ENCODE measurements around the gene FNBP1.

FNBP1 gene

DNA sequence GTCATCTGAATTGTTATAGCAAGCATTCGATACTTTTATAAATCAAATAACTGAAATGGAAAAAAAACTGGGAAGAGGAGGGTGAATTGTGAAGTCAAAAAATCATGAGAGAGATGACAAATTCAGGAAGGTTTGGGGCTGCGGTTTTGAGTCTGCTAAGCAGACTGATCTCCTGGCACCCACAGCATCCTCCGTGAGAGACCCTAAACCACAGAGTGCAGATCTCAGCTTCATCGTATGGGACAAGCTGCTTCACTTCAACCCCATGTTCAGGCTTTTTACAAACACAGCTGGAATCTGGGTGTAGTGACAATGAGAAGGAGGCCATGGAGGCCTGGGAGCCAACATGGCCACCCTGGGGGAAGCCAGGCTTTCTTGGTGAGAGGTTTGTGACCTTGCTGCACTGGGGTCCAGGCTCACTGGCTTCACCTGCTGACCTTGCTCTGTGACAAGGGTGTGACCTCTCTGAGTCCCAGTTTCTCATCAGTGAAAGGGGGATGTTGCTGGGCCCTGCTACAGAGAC, 188.3 kb downstream of the FNBP1 start:
- DNase-seq (ENCODE audit: insufficient read length, low spot score) (no peak), FAIRE-seq (no peak)
- TF ChIP-seq POLR2A (IDR thresholded peaks at IDR 0.05; ENCODE audit: low read depth, low read length) = no peak

DNA sequence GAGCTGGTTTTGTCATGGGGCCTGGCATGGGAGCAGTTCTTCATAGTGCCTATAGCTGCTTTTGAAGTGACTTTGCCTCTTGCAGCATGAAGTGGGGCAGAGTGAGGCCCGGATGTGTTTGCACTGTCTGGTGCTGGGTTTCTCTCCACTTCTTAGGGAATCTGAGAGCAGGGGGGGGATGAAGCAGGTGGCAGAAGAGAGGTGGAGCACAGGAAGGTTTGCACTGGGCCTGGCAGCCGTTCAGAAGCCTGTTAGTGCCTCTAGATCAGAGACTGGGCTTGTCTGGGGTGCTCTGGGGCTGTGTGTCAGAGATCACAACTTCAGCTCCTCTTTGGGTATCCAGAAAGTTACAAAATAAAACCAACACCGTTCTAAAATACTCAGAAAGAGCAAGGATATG, 189.4 kb downstream of the FNBP1 start:
- DNase-seq (ENCODE audit: insufficient read length, low spot score) (no peak), FAIRE-seq (no peak)
- no peak for TF ChIP-seq POLR2A (IDR thresholded peaks at IDR 0.05; ENCODE audit: low read depth, low read length)

DNA sequence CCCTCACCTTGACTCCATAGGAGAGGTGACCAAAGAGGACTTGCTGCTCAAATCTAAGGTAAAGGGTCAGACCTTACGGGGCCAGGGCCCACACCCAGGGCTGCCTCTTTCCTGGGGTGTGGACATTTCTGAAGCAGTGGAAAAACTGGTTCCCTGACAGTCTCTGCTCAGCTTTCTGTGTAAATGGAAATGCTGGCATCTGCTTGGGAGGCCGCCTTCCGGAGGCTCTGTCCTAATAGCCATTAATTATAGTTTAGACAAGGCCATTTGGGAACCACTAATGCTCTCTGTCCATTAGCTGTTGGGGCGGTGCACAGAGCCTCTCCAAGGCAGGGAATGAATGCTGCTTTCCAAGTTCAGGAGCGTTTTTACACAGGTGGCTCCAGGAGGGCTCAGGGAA, 190.4 kb downstream of the FNBP1 start:
- DNase-seq (ENCODE audit: insufficient read length, low spot score) (no peak), FAIRE-seq (no peak)
- TF ChIP-seq POLR2A (IDR thresholded peaks at IDR 0.05; ENCODE audit: low read depth, low read length) = no peak

DNA sequence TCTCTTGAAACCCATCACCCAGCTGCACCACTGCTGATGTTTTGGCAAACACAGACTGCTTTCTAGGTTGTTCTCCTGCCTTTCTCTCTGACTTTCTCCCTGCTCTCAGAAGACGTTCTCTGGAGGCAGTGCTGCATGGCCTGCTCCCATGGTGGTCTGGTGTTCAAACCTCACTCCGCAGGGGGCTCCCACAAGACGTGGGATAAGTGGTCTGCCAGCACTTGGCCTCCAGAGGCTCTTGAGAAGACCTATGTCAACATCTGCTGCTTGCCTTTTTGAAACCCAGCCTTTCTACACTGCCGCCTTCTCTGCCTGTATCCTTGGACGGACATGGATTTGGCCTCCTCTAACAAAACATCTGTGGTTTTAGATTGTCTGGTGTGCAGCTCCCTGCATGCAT, 191.2 kb downstream of the FNBP1 start:
- no peak for TF ChIP-seq POLR2A (IDR thresholded peaks at IDR 0.05; ENCODE audit: low read depth, low read length)
- FAIRE-seq = no peak
- DNase-seq (ENCODE audit: insufficient read length, low spot score) = no peak

DNA sequence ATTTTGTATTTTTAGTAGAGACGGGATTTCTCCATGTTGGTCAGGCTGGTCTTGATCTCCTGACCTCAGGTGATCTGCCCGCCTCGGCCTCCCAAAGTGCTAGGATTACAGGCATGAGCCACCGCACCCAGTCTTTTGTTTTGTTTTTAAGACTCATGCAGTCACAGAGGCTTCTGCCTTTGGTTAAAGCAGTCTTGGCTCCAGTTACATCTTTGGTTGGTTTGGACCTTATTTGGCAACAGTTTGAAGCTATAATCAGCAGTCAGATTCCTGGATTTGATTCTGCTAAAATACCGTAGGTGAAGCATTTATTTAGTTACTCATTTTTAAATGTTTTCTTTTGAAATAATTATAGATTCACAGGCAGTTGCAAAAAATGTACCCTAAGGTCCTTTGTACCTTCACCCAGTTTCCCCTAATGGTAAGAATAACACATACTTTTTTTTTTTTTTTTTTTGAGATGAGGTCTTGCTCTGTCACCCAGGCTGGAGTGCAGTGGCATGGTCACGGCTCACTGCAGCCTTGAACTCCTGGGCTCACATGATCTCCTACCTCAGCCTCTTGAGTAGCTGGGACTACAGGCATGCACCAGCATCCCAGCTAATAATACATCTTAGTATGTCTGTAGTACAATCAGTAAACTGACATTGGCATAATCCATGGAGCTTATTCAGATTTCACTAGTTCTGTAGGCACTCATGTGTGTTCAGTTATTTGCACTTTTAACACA, 192.0 kb downstream of the FNBP1 start:
- no peak for TF ChIP-seq POLR2A (IDR thresholded peaks at IDR 0.05; ENCODE audit: low read depth, low read length)
- DNase-seq (ENCODE audit: insufficient read length, low spot score) = no peak
- FAIRE-seq = no peak

DNA sequence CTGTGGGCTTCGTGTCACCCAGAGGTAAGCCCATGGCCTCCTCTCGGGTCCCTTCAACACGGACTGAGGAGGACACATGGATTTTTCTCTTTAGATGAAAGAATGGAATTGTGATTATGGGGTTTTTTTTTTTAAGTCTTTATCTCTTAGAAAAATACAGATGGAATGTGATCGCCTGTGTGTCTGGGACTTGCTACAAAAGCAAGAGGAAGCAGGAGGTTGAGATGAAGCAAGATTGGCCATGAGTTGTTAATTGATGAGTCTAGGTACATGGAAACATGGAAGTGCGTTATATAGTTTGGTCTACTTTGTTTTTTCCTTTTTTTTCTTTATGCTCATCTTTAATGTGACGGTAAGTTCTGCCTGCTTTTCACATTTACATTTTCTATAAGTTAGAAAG, 193.1 kb downstream of the FNBP1 start:
- no peak for TF ChIP-seq POLR2A (IDR thresholded peaks at IDR 0.05; ENCODE audit: low read depth, low read length)
- no peak for DNase-seq (ENCODE audit: insufficient read length, low spot score)
- FAIRE-seq = no peak

DNA sequence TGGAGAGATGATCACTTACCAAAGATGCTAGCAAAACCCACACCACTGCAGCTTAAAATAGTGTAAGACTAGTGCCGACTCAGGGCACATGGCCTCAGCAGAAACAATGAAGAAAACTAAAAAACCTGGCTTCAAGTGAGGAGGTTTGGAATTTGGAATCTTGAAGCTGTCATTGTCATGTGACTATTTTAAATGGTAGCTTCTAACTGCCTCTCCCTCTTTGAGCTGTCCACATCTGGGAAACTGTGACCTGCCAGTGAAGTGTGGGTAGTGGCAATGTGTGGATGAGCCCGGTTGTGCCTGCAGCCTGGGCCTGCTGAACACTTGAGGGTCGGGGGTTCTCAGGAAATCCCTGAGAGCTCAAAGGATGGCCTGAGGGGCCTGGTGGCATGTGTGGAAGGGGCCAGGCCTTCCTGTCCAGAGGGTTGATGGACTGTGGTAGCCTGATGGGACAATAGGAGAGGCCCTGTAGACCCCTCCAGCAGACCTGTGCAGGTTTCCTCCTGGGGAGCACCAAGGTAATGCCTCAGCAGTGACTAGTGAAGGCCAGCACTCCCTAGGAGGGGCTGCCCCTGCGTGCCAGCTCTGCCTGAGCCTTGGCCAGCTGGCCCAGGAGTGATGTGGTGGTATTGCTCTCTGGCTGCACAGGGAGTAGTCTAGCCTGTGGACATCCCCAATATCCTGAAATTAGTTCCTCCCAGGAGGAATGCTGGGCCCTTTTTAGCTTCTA, 194.1 kb downstream of the FNBP1 start:
- no peak for FAIRE-seq
- TF ChIP-seq POLR2A (IDR thresholded peaks at IDR 0.05; ENCODE audit: low read depth, low read length) = no peak
- DNase-seq (ENCODE audit: insufficient read length, low spot score) = no peak

DNA sequence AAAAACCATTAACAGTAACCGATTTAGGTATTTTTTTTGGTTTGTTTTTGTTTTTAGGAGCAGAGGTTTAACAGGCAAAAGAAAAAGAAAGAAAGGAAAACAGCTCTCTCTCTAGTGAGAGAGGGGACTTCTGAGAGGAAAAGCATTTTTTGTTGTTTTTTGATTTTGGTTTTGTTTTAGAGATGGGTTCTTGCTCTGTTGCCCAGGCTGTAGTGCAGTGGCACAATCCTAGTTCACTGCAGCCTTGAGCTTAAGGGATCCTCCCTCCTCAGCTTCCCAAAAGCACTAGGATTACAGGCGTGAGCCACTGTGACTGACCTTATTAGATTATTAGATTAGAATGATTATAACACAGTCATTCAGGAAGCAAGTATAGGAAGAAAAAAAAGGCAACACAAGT, 197.6 kb downstream of the FNBP1 start:
- no peak for TF ChIP-seq POLR2A (IDR thresholded peaks at IDR 0.05; ENCODE audit: low read depth, low read length)
- DNase-seq (ENCODE audit: insufficient read length, low spot score) (no peak), FAIRE-seq (no peak)

DNA sequence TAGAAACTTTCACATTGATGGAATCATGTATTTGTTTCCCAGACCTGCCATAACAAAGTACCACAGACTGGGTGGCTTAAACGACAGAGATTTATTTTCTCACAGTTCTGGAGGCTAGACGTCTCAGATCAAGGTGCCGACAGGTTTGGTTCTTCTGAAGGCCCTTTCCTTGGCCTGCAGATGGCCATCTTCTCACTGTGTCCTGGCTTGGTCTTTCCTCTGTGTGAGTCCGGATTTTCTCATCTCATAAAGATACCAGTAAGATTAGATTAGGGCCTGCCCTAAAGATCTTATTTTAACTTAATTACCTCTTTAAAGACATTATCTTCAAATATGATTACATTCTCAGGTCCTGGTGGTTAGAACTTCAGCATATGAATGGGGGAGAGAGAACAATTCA, 201.9 kb downstream of the FNBP1 start:
- no peak for DNase-seq (ENCODE audit: insufficient read length, low spot score)
- no peak for TF ChIP-seq POLR2A (IDR thresholded peaks at IDR 0.05; ENCODE audit: low read depth, low read length)
- no peak for FAIRE-seq

DNA sequence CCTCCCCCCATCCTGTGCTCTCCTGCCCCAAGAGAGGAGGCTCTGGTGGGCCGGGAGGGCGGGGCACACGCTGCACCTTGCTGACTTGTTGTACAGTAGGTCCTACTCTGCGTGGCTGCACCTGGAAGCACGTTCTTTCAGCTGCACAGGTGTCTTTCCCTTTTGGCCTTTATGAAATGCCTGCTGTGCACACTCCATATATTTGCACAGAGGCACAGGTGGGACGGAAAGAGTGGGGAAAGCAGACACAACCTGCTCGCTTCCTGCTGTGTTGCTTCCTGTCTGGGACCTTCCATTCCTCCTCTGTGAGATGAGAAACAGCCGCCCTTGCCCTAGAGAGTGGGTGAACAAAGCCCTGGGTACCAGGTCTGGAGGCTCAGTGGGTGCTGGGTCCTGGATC, 203.0 kb downstream of the FNBP1 start:
- DNase-seq (ENCODE audit: insufficient read length, low spot score) = no peak
- TF ChIP-seq POLR2A (IDR thresholded peaks at IDR 0.05; ENCODE audit: low read depth, low read length) = no peak
- no peak for FAIRE-seq

DNA sequence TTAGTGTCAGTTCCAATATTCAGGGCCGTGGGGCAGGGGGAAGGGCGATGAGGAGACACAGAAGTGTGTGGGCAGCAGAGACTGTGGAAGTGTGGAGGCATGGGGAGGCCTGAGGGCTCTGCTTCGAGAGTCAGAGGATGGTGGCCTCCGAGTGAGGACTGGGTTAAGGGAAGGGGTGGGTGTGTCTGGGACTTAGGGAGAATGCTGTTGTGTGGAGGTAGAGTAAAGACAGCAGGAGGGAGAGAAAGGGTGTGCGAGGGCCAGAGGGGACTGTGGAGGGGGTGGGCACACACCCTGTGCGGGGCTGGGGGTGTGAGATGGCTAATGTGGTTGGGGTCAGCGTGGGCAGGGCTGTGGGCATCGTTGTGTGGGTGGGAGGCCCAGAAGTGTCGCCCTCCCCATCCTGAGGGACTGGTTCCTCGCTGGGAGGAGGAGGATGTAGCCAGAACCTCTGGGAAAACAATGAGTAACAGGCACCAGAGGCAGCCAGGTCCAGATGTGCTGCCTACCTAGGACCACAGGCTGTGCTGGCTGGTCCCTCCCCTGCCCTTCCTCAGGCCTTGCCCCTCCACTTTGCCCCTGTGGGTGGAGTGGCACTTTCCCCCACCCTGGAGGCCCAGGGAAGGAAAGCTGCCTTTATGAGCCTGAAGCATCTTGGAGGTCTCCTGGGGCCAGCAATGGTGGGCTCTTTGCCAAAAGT, 203.5 kb downstream of the FNBP1 start:
- no peak for DNase-seq (ENCODE audit: insufficient read length, low spot score)
- FAIRE-seq = no peak
- no peak for TF ChIP-seq POLR2A (IDR thresholded peaks at IDR 0.05; ENCODE audit: low read depth, low read length)

DNA sequence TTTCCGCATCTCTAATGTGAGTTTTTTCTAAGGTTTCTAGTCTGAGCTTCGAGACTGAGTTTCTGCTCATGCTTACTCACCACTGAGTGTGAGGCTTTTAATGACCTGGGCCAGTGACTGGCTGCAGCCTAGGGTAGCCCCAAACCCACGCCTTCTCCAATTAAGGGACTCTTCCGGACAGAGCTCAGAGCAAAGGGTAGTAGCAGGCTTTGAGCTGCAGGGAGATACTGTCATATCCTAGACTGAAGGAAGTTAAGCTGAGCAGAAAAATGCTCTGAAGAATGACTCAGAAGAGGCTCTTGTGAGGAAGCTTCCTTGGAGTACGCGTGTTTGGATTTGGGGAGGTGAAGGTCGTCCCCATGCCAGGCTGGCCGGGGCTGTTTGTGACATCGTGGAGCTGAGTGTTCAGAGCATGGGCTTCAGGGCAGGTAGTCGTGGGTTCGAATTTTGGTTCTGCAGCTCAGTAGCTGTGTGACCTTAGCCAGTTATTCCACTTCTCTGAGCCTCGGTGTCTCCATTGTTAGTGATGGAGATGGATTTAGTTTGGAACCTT, 204.2 kb downstream of the FNBP1 start:
- FAIRE-seq = peak; percentile 89

More for the DNA sequence above, 204.2 kb downstream of the FNBP1 start:
- TF ChIP-seq POLR2A (IDR thresholded peaks at IDR 0.05; ENCODE audit: low read depth, low read length) = no peak
- DNase-seq (ENCODE audit: insufficient read length, low spot score) = peak; percentile 68

All from H54 (cell line).